Activated T-cell treated with anti-CD3 and anti-CD28 coated beads, Interleukin-2, amount 50 U/mL, for 72 hours (primary cell): Measurements from ENCODE around the gene TBX3. TPM values are rescaled to one million over a fixed set of nuclear protein-coding genes. Genes with fewer than 3 reads are reported as not detected.
A peak's percentile ranks its signal among the peaks of the same experiment; 100 is the strongest.
"Not testable (repeated sequence)": the region's sequence is repeated elsewhere in the genome, so short reads cannot be mapped to it uniquely, and the experiment has no call there.

Source experiments
- ATAC-seq, 2 donors: fragments of 150-1000 bp; cut with Tn5 transposase; replicated peaks in 1 of 2; 2 replicates each; pipeline ENCODE4 v1.10.0; 2021; ENCODE audit warnings: moderate library complexity in 2 of 2, mild to moderate bottlenecking in 1 of 2
- DNase-seq, 2 donors: peaks; one replicate each; pipeline ENCODE4 v3.0.0; 2021 to 2022; ENCODE audit warnings: mixed read lengths in 1 of 2
- H3K27ac Mint-ChIP-seq: one replicate; pipeline ENCODE4 v1.8.0; 2022; ENCODE audit warnings: mild to moderate bottlenecking, moderate library complexity, mixed read lengths
- H3K27me3 Mint-ChIP-seq: one replicate; pipeline ENCODE4 v1.8.0; 2022; ENCODE audit warnings: low read depth, mixed read lengths
- H3K36me3 Mint-ChIP-seq, 2 donors: one replicate each; pipeline ENCODE4 v1.8.0; 2022; ENCODE audit warnings: mixed read lengths in 2 of 2, mild to moderate bottlenecking in 1 of 2; ENCODE audit not compliant: insufficient read depth in 2 of 2
- H3K4me1 Mint-ChIP-seq: one replicate; pipeline ENCODE4 v1.8.0; 2022; ENCODE audit warnings: low read depth, mixed read lengths
- H3K4me3 Mint-ChIP-seq, 2 donors: one replicate each; pipeline ENCODE4 v1.8.0; 2022; ENCODE audit warnings: mild to moderate bottlenecking in 2 of 2, mixed read lengths in 2 of 2, moderate library complexity in 2 of 2
- H3K9me3 Mint-ChIP-seq, 2 donors: one replicate each; pipeline ENCODE4 v1.8.0; 2022; ENCODE audit warnings: mixed read lengths in 2 of 2
- total RNA-seq, 2 donors: library from RNA; stranded (reverse); gene quantifications; one replicate each; pipeline ENCODE4 v1.2.3, GENCODE V29; 2022

The TBX3 gene
- under 1 TPM in 1 of 2 donors, not detected in 1; 0.07 TPM for total RNA-seq

DNA sequence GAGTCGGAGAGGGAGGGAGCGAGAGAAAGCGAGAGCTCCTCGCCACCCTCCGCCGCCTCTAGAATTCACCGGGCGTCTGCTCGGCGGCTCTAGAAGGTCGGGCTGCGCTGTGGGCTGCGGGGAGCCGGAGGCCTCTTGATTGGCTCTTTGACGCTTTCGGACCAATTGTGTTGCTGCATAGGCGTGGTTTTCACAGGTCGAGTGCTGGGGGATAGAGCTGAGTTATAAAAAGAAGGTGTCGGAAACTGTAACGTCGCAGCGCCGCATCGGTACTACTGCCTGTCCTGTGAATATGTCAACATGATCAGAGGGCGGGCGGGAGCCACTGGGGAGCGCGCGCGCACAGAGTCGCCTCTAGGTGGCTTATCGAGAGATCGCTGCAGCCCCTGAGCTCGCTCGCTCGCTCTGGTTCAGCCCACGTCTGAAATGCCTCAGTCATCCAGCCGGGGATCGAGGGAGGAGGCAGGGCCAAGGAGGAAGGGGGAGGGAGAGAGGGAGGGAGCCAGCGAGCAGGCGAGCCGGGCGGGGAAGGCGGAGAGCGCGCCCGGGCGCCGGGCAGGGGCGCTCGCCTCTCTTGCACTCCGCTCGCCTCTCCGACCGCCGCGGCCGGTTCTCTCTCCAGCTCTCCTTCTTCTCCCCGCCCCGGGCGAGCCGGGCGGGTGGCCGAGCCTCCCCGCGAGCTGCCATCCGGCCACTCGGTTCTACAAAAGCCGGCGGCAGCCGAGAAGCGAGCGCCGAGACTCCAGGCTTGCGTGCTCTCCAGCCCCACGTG, at the start of gene TBX3:
TBX3 (minus strand) TSS at position 78 of the 772 bp plus-strand sequence. CDS start 975 bp downstream, outside the sequence.
- H3K4me3 Mint-ChIP-seq = peak within 1 kb of the TSS; percentile 91 to 94
- peaks cover 2% of the 10 kb centered on the region in 2 donors for H3K9me3 Mint-ChIP-seq
- peak within 1 kb of the TSS; percentile 65 for H3K27ac Mint-ChIP-seq
- H3K27me3 Mint-ChIP-seq = peaks cover 95% of the 10 kb centered on the region
- H3K4me1 Mint-ChIP-seq = peaks cover 39% of the 10 kb centered on the region
- ATAC-seq (peak; percentile 92 to 95), DNase-seq (peak; percentile 73 to 81)
- H3K36me3 Mint-ChIP-seq = peaks cover 9 to 18% of the 10 kb centered on the region in 2 donors

GRCh38 chr12:114732426-114733030, 48.6 kb upstream of the TBX3 start:
- no peaks in the 10 kb centered on the region for H3K4me1 Mint-ChIP-seq

GRCh38 chr12:114729731-114730130, 45.8 kb upstream of the TBX3 start:
- ATAC-seq (no peak), DNase-seq (no peak)
- Mint-ChIP-seq H3K4me1 (no peaks in the 10 kb centered on the region), H3K4me3 (no peak overlapping the region), H3K36me3 (no peaks in the 10 kb centered on the region), H3K27ac (no peak overlapping the region), H3K9me3 (no peaks in the 10 kb centered on the region), H3K27me3 (peaks cover 12% of the 10 kb centered on the region)

More at GRCh38 chr12:114732426-114733030, 48.6 kb upstream of the TBX3 start:
- DNase-seq = no peak
- H3K27me3 Mint-ChIP-seq = peaks cover 27% of the 10 kb centered on the region
- no peak for ATAC-seq
- no peak overlapping the region for H3K27ac Mint-ChIP-seq
- no peaks in the 10 kb centered on the region for H3K9me3 Mint-ChIP-seq
- no peaks in the 10 kb centered on the region for H3K36me3 Mint-ChIP-seq
- H3K4me3 Mint-ChIP-seq = no peak overlapping the region

- ATAC-seq (no peak), DNase-seq (no peak)
- no peaks in the 10 kb centered on the region for H3K4me1 Mint-ChIP-seq
- no peaks in the 10 kb centered on the region for H3K36me3 Mint-ChIP-seq
- no peak overlapping the region for H3K27ac Mint-ChIP-seq
- no peaks in the 10 kb centered on the region for H3K27me3 Mint-ChIP-seq
- H3K9me3 Mint-ChIP-seq = peaks cover 0 to 2% of the 10 kb centered on the region in 2 donors
- no peak overlapping the region for H3K4me3 Mint-ChIP-seq
Observed at GRCh38 chr12:114726092-114726710, 42.2 kb upstream of the TBX3 start.

DNA sequence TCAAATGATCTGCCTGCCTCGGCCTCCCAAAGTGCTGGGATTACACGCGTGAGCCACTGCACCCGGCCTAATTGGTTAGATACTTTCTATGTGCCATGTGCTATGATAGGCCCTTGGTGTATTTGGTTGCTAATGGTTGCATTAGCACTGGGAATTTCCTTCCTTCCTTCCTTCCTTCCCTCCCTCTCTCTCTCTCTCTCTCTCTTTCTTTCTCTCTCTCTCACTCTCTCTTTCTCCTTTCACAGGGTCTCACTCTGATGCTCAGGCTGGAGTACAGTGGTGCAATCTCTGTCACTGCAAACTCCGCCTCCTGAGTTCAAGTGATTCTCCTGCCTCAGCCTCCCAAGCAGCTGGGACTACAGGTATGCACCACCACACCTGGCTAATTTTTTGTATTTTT, 38.2 kb upstream of the TBX3 start:
- not testable (repeated sequence) for H3K27ac Mint-ChIP-seq, ATAC-seq, H3K4me1 Mint-ChIP-seq, DNase-seq, H3K4me3 Mint-ChIP-seq, H3K36me3 Mint-ChIP-seq, H3K9me3 Mint-ChIP-seq, H3K27me3 Mint-ChIP-seq

GRCh38 chr12:114721266-114721665, 37.3 kb upstream of the TBX3 start:
- Mint-ChIP-seq H3K4me1 (no peaks in the 10 kb centered on the region), H3K27me3 (no peaks in the 10 kb centered on the region), H3K27ac (no peak overlapping the region), H3K9me3 (peaks cover 2 to 5% of the 10 kb centered on the region in 2 donors), H3K36me3 (no peaks in the 10 kb centered on the region), H3K4me3 (no peak overlapping the region)
- no peak for ATAC-seq
- DNase-seq = no peak

- Mint-ChIP-seq H3K36me3 (peaks cover 0 to 5% of the 10 kb centered on the region in 2 donors), H3K4me3 (no peak overlapping the region), H3K4me1 (no peaks in the 10 kb centered on the region), H3K27ac (no peak overlapping the region), H3K9me3 (peaks cover 3 to 6% of the 10 kb centered on the region in 2 donors), H3K27me3 (peaks cover 18% of the 10 kb centered on the region)
- DNase-seq (no peak), ATAC-seq (no peak)
Observed at GRCh38 chr12:114713466-114714215, 29.7 kb upstream of the TBX3 start.

GRCh38 chr12:114711689-114712152, 27.7 kb upstream of the TBX3 start:
- H3K36me3 Mint-ChIP-seq = peaks cover 0 to 5% of the 10 kb centered on the region in 2 donors
- H3K4me1 Mint-ChIP-seq = no peaks in the 10 kb centered on the region
- peaks cover 18% of the 10 kb centered on the region for H3K27me3 Mint-ChIP-seq
- ATAC-seq (no peak), DNase-seq (no peak)
- H3K9me3 Mint-ChIP-seq = peaks cover 3 to 4% of the 10 kb centered on the region in 2 donors
- H3K4me3 Mint-ChIP-seq = no peak overlapping the region
- H3K27ac Mint-ChIP-seq = no peak overlapping the region

DNA sequence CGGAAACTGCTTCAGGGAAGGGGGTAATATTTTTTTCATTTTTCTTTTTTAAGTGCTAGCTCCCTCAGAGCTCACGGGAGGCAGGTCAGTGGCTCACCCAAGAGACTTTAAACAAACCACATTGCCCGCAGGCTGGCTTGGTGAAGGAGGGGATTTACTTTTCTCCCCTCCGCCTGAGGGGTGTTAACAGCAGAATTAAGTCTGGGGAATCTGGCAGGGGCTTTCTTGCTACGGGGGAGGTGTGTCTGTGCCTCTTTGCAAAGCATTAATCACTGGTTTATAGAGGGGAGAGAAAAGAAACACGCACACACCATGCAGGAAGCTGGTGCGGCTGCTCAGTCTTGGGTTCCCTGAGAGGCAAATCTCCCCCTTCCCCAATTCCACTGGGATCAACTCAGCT, 26.2 kb upstream of the TBX3 start:
- Mint-ChIP-seq H3K27ac (no peak overlapping the region), H3K4me1 (no peaks in the 10 kb centered on the region), H3K27me3 (peaks cover 18% of the 10 kb centered on the region), H3K9me3 (peaks cover 2 to 4% of the 10 kb centered on the region in 2 donors), H3K36me3 (peaks cover 0 to 5% of the 10 kb centered on the region in 2 donors), H3K4me3 (no peak overlapping the region)
- ATAC-seq (no peak), DNase-seq (no peak)

GRCh38 chr12:114709112-114709511, 25.1 kb upstream of the TBX3 start:
- no peak for ATAC-seq
- no peak for DNase-seq
- Mint-ChIP-seq H3K4me3 (no peak overlapping the region), H3K9me3 (peaks cover 0 to 1% of the 10 kb centered on the region in 2 donors), H3K27ac (no peak overlapping the region), H3K27me3 (peaks cover 19% of the 10 kb centered on the region), H3K36me3 (peaks cover 0 to 2% of the 10 kb centered on the region in 2 donors), H3K4me1 (no peaks in the 10 kb centered on the region)

GRCh38 chr12:114708598-114708997, 24.6 kb upstream of the TBX3 start:
- ATAC-seq, H3K27ac Mint-ChIP-seq, DNase-seq, H3K9me3 Mint-ChIP-seq, H3K36me3 Mint-ChIP-seq, H3K4me1 Mint-ChIP-seq, H3K4me3 Mint-ChIP-seq: not testable (repeated sequence)
- peaks cover 23% of the 10 kb centered on the region for H3K27me3 Mint-ChIP-seq

DNA sequence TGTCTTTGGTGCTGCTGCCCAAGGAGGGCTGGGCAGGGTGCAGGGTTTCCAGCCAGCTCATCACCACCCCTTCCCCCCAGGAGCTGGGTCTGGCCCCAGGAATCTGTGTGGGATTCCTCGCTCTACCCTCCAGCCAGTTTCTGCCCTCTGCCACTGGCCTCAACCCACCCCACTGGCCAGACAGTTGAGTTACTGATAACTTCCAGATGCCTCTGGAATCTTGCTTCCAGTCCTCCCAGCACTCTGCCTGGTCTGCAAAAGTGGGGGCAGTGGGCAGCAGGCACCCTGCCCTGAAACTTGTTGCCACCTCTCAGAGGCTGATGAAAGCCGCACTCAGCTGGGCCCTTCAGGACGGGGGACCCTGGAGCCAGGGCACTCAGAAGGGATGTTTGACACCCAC, 20.1 kb upstream of the TBX3 start:
- Mint-ChIP-seq H3K9me3 (no peaks in the 10 kb centered on the region), H3K4me1 (no peaks in the 10 kb centered on the region), H3K4me3 (no peak overlapping the region), H3K36me3 (peaks cover 5 to 8% of the 10 kb centered on the region in 2 donors), H3K27ac (no peak overlapping the region), H3K27me3 (peaks cover 38% of the 10 kb centered on the region)
- no peak for DNase-seq
- no peak for ATAC-seq
